ENCODE data around the gene ZBED2. TPM values are rescaled to one million over a fixed set of nuclear protein-coding genes. Genes with fewer than 3 reads are reported as not detected.

Gene ZBED2
- total and polyA plus RNA-seq, 12 donors, result 0.11 TPM; not detected in 11

- Histone ChIP-seq H3K36me3 (replicated peaks in 1 of 2) (no peaks in the 10 kb centered on the region), H3K9me3 (replicated peaks in 1 of 3) (no peaks in the 10 kb centered on the region), H3K4me3 (no peak overlapping the region), H3K27me3 (no peaks in the 10 kb centered on the region), H3K27ac (no peak overlapping the region), H3K4me1 (replicated peaks in 1 of 2) (no peaks in the 10 kb centered on the region)
- intact Hi-C loops (cut with DNase I), result no loop called here
- WGBS, 4 donors, result 62 to 67% (median 65%) methylated on average over 2 of the region's 2 CpGs
- DNase-seq, result no peak
- TF ChIP-seq CTCF (IDR thresholded peaks at IDR 0.05) (no peak), POLR2A (IDR thresholded peaks at IDR 0.05) (no peak)
Measured at GRCh38 chr3:111608383-111608782, 13.2 kb upstream of the ZBED2 start.

GRCh38 chr3:111607240-111607920 lies 12.2 kb upstream of the ZBED2 start:
- 63 to 75% (median 68%) methylated on average over 3 of the region's 3 CpGs for WGBS, 4 donors
- TF ChIP-seq POLR2A (IDR thresholded peaks at IDR 0.05), result no peak
- no peak for TF ChIP-seq CTCF (IDR thresholded peaks at IDR 0.05)
- no peak overlapping the region for H3K4me3 ChIP-seq
- H3K4me1 ChIP-seq (replicated peaks in 1 of 2), result no peaks in the 10 kb centered on the region
- intact Hi-C loops (cut with DNase I), result no loop called here
- H3K9me3 ChIP-seq (replicated peaks in 1 of 3), result no peaks in the 10 kb centered on the region
- no peak for DNase-seq
- H3K27ac ChIP-seq, result no peak overlapping the region
- H3K36me3 ChIP-seq (replicated peaks in 1 of 2), result no peaks in the 10 kb centered on the region
- H3K27me3 ChIP-seq, result no peaks in the 10 kb centered on the region

GRCh38 chr3:111605493-111605892 lies 10.3 kb upstream of the ZBED2 start:
- H3K36me3 ChIP-seq (replicated peaks in 1 of 2), result no peaks in the 10 kb centered on the region
- H3K27me3 ChIP-seq, result no peaks in the 10 kb centered on the region
- no peak for DNase-seq
- no peak for TF ChIP-seq CTCF (IDR thresholded peaks at IDR 0.05)
- no peaks in the 10 kb centered on the region for H3K9me3 ChIP-seq (replicated peaks in 1 of 3)
- WGBS, 4 donors, result 59 to 69% (median 68%) methylated on average over 2 of the region's 2 CpGs
- no peak overlapping the region for H3K4me3 ChIP-seq
- intact Hi-C loops (cut with DNase I), result no loop called here
- H3K4me1 ChIP-seq (replicated peaks in 1 of 2), result no peaks in the 10 kb centered on the region
- H3K27ac ChIP-seq, result no peak overlapping the region

- H3K27me3 ChIP-seq, result no peaks in the 10 kb centered on the region
- intact Hi-C loops (cut with DNase I), result no loop called here
- no peak for DNase-seq
Measured at GRCh38 chr3:111605018-111605417, 9.9 kb upstream of the ZBED2 start.

More at GRCh38 chr3:111605018-111605417, 9.9 kb upstream of the ZBED2 start:
- Histone ChIP-seq H3K36me3 (replicated peaks in 1 of 2) (no peaks in the 10 kb centered on the region), H3K9me3 (replicated peaks in 1 of 3) (no peaks in the 10 kb centered on the region), H3K4me3 (no peak overlapping the region), H3K27ac (no peak overlapping the region), H3K4me1 (replicated peaks in 1 of 2) (no peaks in the 10 kb centered on the region)
- TF ChIP-seq CTCF (IDR thresholded peaks at IDR 0.05) (no peak), POLR2A (IDR thresholded peaks at IDR 0.05) (no peak)
